Measurements from ENCODE around the gene TMEM161A. TPM values are rescaled to one million over a fixed set of nuclear protein-coding genes. Genes with fewer than 3 reads are reported as not detected.

TMEM161A gene
- total and polyA plus RNA-seq, 2 experiments from 2014 or later: 38.9 to 59.5 TPM

GRCh38 chr19:19095691-19096090 is 42.6 kb downstream of the TMEM161A start (continued):
- TF ChIP-seq, protein P1, sequence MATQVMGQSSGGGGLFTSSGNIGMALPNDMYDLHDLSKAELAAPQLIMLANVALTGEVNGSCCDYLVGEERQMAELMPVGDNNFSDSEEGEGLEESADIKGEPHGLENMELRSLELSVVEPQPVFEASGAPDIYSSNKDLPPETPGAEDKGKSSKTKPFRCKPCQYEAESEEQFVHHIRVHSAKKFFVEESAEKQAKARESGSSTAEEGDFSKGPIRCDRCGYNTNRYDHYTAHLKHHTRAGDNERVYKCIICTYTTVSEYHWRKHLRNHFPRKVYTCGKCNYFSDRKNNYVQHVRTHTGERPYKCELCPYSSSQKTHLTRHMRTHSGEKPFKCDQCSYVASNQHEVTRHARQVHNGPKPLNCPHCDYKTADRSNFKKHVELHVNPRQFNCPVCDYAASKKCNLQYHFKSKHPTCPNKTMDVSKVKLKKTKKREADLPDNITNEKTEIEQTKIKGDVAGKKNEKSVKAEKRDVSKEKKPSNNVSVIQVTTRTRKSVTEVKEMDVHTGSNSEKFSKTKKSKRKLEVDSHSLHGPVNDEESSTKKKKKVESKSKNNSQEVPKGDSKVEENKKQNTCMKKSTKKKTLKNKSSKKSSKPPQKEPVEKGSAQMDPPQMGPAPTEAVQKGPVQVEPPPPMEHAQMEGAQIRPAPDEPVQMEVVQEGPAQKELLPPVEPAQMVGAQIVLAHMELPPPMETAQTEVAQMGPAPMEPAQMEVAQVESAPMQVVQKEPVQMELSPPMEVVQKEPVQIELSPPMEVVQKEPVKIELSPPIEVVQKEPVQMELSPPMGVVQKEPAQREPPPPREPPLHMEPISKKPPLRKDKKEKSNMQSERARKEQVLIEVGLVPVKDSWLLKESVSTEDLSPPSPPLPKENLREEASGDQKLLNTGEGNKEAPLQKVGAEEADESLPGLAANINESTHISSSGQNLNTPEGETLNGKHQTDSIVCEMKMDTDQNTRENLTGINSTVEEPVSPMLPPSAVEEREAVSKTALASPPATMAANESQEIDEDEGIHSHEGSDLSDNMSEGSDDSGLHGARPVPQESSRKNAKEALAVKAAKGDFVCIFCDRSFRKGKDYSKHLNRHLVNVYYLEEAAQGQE (IDR thresholded peaks at IDR 0.05; ENCODE audit: unreplicated experiment): no peak
- no peak for TF ChIP-seq EZH2phosphoT487 (IDR thresholded peaks at IDR 0.05; ENCODE audit: unreplicated experiment)
- TF ChIP-seq STAT1 (IDR thresholded peaks at IDR 0.05; ENCODE audit: unreplicated experiment): no peak
- TF ChIP-seq ZNF331 (CRISPR knock-in tag; IDR thresholded peaks at IDR 0.05; ENCODE audit: low read depth): no peak
- TF ChIP-seq CTCF (conservative IDR thresholded peaks at IDR 0.05; ENCODE audit: low read depth in 2 of 2): no peak
- TF ChIP-seq ZNF114 (CRISPR knock-in tag; IDR thresholded peaks at IDR 0.05): no peak
- no peak for TF ChIP-seq CREB1 (CRISPR knock-in tag; IDR thresholded peaks at IDR 0.05; ENCODE audit: low read depth)

GRCh38 chr19:19094513-19094912 is 43.8 kb downstream of the TMEM161A start:
- Mint-ChIP-seq H3K4me1 (peaks cover 17% of the 10 kb centered on the region), H3K27me3 (ENCODE audit: insufficient read depth, low read depth, poor library complexity) (peaks cover 23% of the 10 kb centered on the region), H3K9me3 (no peaks in the 10 kb centered on the region), H3K36me3 (ENCODE audit: low read depth) (no peaks in the 10 kb centered on the region), H3K27ac (no peak overlapping the region), H3K4me3 (no peak overlapping the region)
- H3K27ac ChIP-seq (ENCODE audit: low read depth): no peak overlapping the region
- ATAC-seq: no peak
- no peaks in the 10 kb centered on the region for H3K36me3 ChIP-seq (ENCODE audit: insufficient read depth)
- peaks cover 10% of the 10 kb centered on the region; the same call in 1 of the 2 replicates for H3F3A ChIP-seq (replicated peaks; ENCODE audit: low read depth)
- H3K4me3 ChIP-seq: no peak overlapping the region
- no peaks in the 10 kb centered on the region for H4K20me1 ChIP-seq (replicated peaks; ENCODE audit: insufficient read depth)
- no peaks in the 10 kb centered on the region for H3K27me3 ChIP-seq (ENCODE audit: insufficient read depth)
- H2AFZ ChIP-seq: no peak overlapping the region
- H3K4me2 ChIP-seq: no peak overlapping the region
- no peaks in the 10 kb centered on the region for H3K9me2 ChIP-seq (ENCODE audit: insufficient read depth)
- DNase-seq (ENCODE audit: low spot score): no peak
- peaks cover 17% of the 10 kb centered on the region for H3K4me1 ChIP-seq (ENCODE audit: insufficient read depth)
- no peaks in the 10 kb centered on the region for H3K79me2 ChIP-seq (replicated peaks; ENCODE audit: insufficient read depth)
- TF ChIP-seq CREB1 (CRISPR knock-in tag; IDR thresholded peaks at IDR 0.05; ENCODE audit: low read depth): no peak
- no peak for TF ChIP-seq EZH2phosphoT487 (IDR thresholded peaks at IDR 0.05; ENCODE audit: unreplicated experiment)
- no peak for TF ChIP-seq ZNF331 (CRISPR knock-in tag; IDR thresholded peaks at IDR 0.05; ENCODE audit: low read depth)
- no peak for TF ChIP-seq STAT1 (IDR thresholded peaks at IDR 0.05; ENCODE audit: unreplicated experiment)
- TF ChIP-seq EZH2 (IDR thresholded peaks at IDR 0.05; ENCODE audit: low read depth, unreplicated experiment): no peak
- TF ChIP-seq, protein P2, sequence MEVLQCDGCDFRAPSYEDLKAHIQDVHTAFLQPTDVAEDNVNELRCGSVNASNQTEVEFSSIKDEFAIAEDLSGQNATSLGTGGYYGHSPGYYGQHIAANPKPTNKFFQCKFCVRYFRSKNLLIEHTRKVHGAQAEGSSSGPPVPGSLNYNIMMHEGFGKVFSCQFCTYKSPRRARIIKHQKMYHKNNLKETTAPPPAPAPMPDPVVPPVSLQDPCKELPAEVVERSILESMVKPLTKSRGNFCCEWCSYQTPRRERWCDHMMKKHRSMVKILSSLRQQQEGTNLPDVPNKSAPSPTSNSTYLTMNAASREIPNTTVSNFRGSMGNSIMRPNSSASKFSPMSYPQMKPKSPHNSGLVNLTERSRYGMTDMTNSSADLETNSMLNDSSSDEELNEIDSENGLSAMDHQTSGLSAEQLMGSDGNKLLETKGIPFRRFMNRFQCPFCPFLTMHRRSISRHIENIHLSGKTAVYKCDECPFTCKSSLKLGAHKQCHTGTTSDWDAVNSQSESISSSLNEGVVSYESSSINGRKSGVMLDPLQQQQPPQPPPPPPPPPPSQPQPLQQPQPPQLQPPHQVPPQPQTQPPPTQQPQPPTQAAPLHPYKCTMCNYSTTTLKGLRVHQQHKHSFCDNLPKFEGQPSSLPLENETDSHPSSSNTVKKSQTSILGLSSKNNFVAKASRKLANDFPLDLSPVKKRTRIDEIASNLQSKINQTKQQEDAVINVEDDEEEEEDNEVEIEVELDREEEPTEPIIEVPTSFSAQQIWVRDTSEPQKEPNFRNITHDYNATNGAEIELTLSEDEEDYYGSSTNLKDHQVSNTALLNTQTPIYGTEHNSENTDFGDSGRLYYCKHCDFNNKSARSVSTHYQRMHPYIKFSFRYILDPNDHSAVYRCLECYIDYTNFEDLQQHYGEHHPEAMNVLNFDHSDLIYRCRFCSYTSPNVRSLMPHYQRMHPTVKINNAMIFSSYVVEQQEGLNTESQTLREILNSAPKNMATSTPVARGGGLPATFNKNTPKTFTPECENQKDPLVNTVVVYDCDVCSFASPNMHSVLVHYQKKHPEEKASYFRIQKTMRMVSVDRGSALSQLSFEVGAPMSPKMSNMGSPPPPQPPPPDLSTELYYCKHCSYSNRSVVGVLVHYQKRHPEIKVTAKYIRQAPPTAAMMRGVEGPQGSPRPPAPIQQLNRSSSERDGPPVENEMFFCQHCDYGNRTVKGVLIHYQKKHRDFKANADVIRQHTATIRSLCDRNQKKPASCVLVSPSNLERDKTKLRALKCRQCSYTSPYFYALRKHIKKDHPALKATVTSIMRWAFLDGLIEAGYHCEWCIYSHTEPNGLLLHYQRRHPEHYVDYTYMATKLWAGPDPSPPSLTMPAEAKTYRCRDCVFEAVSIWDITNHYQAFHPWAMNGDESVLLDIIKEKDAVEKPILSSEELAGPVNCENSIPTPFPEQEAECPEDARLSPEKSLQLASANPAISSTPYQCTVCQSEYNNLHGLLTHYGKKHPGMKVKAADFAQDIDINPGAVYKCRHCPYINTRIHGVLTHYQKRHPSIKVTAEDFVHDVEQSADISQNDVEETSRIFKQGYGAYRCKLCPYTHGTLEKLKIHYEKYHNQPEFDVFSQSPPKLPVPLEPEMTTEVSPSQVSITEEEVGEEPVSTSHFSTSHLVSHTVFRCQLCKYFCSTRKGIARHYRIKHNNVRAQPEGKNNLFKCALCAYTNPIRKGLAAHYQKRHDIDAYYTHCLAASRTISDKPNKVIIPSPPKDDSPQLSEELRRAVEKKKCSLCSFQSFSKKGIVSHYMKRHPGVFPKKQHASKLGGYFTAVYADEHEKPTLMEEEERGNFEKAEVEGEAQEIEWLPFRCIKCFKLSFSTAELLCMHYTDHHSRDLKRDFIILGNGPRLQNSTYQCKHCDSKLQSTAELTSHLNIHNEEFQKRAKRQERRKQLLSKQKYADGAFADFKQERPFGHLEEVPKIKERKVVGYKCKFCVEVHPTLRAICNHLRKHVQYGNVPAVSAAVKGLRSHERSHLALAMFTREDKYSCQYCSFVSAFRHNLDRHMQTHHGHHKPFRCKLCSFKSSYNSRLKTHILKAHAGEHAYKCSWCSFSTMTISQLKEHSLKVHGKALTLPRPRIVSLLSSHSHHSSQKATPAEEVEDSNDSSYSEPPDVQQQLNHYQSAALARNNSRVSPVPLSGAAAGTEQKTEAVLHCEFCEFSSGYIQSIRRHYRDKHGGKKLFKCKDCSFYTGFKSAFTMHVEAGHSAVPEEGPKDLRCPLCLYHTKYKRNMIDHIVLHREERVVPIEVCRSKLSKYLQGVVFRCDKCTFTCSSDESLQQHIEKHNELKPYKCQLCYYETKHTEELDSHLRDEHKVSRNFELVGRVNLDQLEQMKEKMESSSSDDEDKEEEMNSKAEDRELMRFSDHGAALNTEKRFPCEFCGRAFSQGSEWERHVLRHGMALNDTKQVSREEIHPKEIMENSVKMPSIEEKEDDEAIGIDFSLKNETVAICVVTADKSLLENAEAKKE (CRISPR knock-in tag; IDR thresholded peaks at IDR 0.05): no peak
- no peak for TF ChIP-seq NANOG (IDR thresholded peaks at IDR 0.05; ENCODE audit: borderline replicate concordance)

All from GM23338 (cell line).